ENCODE results near the gene RAE1. TPM values are rescaled to one million over a fixed set of nuclear protein-coding genes. Genes with fewer than 3 reads are reported as not detected.

The RAE1 gene
- total and polyA plus RNA-seq, 8 donors, result 16.4 to 55.5 (median 49.5) TPM

- Histone ChIP-seq H3K9me3 (no peaks in the 10 kb centered on the region), H3K27me3 (no peaks in the 10 kb centered on the region), H3K27ac (peak overlapping the region; percentile 39 to 43), H3K36me3 (peaks cover 0 to 48% of the 10 kb centered on the region in 2 donors), H3K4me1 (peaks cover 17 to 90% of the 10 kb centered on the region in 2 donors), H3K4me3 (no peak overlapping the region)
- no peak for ATAC-seq
- TF ChIP-seq CTCF (IDR thresholded peaks at IDR 0.05), result no peak
- peak in 2 of 4 donors; percentile 35 to 76 for DNase-seq
- intact Hi-C loops (cut with DNase I), result no loop called here
Measured at GRCh38 chr20:57395111-57395966, 44.3 kb downstream of the RAE1 start.

- Histone ChIP-seq H3K27ac (no peak overlapping the region), H3K9me3 (no peaks in the 10 kb centered on the region), H3K4me3 (no peak overlapping the region), H3K4me1 (peaks cover 17 to 89% of the 10 kb centered on the region in 2 donors), H3K36me3 (peaks cover 0 to 58% of the 10 kb centered on the region in 2 donors), H3K27me3 (no peaks in the 10 kb centered on the region)
- peak in 1 of 4 donors; percentile 28 for DNase-seq
- TF ChIP-seq CTCF (IDR thresholded peaks at IDR 0.05), result no peak
- intact Hi-C loops (cut with DNase I), result no loop called here
- no peak for ATAC-seq
Measured at GRCh38 chr20:57396212-57396983, 45.3 kb downstream of the RAE1 start.

- H3K36me3 ChIP-seq, result peaks cover 0 to 66% of the 10 kb centered on the region in 2 donors
Measured at GRCh38 chr20:57396984-57397692, 46.1 kb downstream of the RAE1 start.

GRCh38 chr20:57397693-57398108 lies 46.6 kb downstream of the RAE1 start:
- H3K4me3 ChIP-seq, result no peak overlapping the region
- no peaks in the 10 kb centered on the region for H3K9me3 ChIP-seq
- no peaks in the 10 kb centered on the region for H3K27me3 ChIP-seq
- ATAC-seq (no peak), DNase-seq (peak in 1 of 4 donors; percentile 82)
- peaks cover 0 to 71% of the 10 kb centered on the region in 2 donors for H3K36me3 ChIP-seq
- peaks cover 17 to 89% of the 10 kb centered on the region in 2 donors for H3K4me1 ChIP-seq
- TF ChIP-seq CTCF (IDR thresholded peaks at IDR 0.05), result no peak
- peak overlapping the region in 1 of 2 donors; percentile 48 for H3K27ac ChIP-seq
- intact Hi-C loops (cut with DNase I), result no loop called here

More at GRCh38 chr20:57396984-57397692, 46.1 kb downstream of the RAE1 start:
- intact Hi-C loops (cut with DNase I), result no loop called here
- peak in 1 of 4 donors; percentile 21 for DNase-seq
- Histone ChIP-seq H3K27ac (no peak overlapping the region), H3K4me1 (peaks cover 17 to 89% of the 10 kb centered on the region in 2 donors), H3K9me3 (no peaks in the 10 kb centered on the region), H3K4me3 (no peak overlapping the region), H3K27me3 (no peaks in the 10 kb centered on the region)
- ATAC-seq, result no peak
- TF ChIP-seq CTCF (IDR thresholded peaks at IDR 0.05), result no peak

Measured in left lung (tissue), 10 donors.